GM12873 (cell line): ENCODE measurements around the gene DEPP1.

Source experiments
- TF ChIP-seq, protein P1 (sequence below): IDR thresholded peaks from 2 replicates; pipeline ENCODE4 v1.5.1; 2012; ENCODE audit warnings: low read depth, mild to moderate bottlenecking, moderate library complexity, low read length, control low read depth; ENCODE audit not compliant: insufficient read depth; ENCODE audit errors: missing control alignments

DEPP1 gene

DNA sequence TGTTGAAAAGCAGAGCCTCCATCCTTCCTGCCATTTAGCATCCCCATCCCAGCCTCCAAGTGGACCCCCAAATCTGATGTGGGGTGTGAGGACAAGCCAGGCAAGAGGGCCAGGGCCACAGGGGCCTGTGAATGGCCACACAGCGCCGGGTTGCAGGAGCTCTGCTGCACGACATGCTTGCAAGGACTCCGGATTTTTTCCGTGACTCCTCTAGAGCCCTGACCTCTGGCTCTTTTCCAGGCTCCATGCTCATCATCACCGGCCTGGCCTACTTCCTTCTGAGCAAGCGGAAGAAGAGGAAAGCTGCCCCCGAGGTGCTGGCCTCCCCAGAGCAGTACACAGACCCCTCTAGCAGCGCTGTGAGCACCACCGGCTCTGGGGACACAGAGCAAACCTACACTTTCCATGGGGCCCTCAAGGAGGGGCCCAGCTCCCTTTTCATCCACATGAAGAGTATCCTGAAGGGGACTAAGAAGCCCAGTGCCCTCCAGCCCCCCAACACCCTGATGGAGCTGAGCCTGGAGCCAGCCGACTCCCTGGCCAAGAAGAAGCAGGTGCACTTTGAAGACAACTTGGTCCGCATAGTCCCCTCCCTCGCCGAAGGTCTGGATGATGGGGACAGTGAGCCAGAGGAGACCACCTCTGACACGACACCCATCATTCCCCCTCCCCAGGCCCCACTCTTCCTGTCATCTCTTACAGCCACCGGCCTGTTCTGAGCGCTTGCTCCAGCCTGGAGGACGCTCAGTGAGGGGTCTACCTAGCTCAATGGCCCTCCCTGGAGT lies 44.0 kb downstream of the DEPP1 start:
- TF ChIP-seq, protein P1, sequence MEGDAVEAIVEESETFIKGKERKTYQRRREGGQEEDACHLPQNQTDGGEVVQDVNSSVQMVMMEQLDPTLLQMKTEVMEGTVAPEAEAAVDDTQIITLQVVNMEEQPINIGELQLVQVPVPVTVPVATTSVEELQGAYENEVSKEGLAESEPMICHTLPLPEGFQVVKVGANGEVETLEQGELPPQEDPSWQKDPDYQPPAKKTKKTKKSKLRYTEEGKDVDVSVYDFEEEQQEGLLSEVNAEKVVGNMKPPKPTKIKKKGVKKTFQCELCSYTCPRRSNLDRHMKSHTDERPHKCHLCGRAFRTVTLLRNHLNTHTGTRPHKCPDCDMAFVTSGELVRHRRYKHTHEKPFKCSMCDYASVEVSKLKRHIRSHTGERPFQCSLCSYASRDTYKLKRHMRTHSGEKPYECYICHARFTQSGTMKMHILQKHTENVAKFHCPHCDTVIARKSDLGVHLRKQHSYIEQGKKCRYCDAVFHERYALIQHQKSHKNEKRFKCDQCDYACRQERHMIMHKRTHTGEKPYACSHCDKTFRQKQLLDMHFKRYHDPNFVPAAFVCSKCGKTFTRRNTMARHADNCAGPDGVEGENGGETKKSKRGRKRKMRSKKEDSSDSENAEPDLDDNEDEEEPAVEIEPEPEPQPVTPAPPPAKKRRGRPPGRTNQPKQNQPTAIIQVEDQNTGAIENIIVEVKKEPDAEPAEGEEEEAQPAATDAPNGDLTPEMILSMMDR = no peak

DNA sequence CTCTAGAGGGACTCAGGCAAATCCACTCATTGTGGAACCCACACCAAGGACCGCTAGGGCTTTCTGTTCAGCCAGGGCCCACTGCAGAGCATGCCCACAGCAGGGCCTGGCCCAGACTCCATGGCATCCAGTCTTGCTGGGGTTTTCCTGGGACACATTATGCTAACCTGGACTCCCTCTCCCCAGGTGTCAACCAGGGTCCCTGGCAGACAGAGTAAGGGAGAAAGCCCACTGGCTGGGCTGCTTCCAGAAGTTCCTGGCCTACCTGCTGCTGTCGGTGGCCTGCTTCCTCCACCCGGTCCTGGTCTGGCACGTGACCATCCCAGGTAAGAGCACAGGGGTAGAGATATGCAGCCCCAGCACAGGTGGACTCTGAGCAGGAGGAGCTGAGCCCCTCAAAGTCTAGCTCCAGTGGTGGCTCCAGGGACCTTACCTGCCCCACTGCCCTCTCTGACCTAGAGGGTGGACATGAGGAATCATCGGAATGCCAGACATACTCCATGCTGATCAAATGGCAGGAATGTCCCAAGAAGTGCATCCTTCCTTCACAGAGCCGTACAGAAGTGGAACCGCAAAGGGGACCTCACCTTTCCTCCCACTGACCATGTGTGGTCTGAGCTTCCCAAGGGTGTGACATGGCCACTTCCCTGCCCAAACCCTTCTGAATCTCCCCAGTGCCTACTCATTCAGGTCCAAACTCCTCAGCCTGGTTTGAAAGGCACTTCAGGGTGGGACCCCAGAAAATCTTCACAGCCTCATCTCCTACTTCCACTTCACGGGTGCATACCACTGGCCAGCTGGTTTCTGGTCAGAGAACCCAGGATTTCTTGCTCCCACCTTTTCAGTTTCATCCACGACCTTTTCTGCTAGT lies 44.9 kb downstream of the DEPP1 start:
- TF ChIP-seq, protein P1 = no peak

DNA sequence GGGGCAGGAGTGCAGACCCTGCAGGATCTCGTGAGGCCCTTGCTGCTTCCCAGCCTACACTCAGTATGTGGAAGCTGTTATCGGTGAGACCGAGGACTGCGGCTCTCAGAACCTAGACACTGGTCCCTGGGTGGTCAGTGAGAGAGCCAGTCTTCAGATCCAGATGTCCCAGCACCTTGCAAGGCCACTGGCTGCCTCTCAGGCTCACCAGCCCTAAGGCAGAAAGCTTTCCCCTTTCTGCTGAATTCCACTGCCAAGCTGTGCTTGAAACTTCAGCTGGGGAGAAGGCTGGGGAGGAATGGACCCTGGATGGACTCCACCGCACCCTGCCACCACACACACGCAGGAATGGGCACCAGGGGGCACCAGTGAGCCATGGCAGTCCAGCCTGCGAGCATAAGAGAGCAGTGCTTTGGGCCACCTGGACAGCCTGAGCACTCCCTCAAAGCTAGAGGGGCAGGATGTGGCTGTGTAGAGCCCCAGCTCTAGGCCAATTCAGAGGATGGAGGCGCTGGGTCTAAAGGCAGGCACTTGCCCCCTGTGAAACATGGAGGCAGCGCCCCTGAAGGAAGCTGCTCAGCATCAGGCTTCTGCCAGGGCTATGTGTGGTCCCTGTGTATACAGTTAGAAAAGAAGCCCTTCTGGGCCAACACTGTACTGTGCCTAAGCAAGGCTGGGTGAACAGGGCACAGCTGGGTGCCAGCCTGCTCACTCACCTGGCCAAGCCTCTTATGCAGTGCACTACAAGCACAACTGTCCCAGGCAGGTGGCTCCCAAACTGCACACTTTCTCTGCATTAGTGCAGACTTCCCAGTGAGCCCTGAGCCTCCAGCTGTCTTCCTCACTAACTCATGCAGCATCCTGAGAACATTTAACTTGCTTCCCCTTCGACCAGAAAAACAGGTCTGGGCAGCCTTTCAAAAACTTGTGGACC lies 45.8 kb downstream of the DEPP1 start:
- TF ChIP-seq, protein P1 = peak; percentile 99

DNA sequence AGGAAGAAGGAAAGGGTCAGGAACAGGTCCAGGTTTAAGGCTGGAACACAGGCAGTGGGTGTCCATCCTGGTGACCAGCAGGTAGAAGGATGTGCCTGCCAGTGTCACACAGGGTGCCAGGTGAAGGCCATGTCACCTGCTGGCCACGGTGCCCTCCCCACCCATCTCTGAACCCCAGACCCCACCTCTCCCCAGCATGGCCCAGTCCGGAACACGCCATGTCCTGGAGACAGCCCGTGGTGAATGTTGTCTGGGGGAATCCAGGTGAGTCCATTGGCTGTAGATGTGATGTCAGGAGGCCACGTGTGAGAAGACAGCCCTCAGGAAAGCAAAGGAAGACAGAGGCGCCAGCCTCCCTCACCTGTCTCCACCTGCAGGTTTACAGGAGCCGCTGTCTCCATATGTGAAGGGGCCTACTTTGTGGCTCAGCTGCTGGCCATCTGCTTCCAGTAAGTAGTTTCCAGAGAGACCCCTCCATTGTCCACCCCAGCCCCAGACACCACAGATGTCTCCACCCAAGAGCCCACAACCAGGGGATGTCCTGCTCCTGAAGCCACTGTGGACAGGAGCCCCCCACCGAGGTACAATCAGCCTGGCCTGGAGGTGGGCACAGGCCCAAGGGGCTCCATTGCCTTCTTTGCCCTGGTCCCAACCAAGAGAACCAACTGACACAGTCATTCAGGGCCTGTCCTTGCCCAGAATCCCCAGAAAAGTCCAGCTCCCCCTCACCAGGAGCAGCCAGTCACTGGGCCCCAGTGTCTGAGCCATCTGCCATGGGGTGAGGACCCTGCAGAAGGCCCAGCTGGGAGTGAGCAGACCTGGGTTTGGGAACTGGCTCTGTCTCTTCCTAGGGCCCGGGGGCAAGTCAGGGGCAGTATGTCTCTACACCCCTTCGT lies 46.7 kb downstream of the DEPP1 start:
- TF ChIP-seq, protein P1 = no peak

DNA sequence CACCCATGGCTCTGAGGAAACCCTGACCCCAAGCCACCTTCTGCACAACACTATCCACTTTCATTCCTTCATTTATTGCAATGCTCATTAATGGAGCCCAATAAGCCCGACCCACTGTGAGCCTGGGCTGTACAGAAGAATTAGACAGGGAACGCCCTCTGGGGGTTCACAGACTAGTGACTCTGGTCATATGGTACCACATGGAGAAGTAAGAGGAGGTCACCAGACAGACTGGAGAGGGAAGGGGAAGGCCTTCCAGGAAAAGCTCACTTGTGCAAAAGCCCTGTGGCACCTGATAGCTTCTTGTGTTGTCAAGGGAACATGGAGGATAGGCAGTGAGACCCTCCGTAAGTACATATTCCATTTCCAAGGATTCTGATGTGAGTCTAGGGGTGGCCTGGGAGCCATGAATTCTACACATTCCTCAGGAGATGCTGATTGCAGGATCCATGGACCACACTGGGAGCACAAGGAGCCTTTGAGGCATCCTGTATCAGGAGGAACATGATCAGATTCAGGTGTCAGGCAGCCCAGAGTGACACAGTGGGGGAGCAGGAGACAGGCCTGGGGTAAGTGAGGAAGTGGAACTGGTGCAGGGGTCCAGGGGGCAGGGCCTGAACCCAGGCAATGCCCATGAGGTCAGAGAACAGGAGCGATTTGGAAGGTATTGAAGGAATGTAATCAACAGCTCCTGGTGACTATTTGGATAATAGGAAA lies 47.5 kb downstream of the DEPP1 start:
- TF ChIP-seq, protein P1 = no peak

DNA sequence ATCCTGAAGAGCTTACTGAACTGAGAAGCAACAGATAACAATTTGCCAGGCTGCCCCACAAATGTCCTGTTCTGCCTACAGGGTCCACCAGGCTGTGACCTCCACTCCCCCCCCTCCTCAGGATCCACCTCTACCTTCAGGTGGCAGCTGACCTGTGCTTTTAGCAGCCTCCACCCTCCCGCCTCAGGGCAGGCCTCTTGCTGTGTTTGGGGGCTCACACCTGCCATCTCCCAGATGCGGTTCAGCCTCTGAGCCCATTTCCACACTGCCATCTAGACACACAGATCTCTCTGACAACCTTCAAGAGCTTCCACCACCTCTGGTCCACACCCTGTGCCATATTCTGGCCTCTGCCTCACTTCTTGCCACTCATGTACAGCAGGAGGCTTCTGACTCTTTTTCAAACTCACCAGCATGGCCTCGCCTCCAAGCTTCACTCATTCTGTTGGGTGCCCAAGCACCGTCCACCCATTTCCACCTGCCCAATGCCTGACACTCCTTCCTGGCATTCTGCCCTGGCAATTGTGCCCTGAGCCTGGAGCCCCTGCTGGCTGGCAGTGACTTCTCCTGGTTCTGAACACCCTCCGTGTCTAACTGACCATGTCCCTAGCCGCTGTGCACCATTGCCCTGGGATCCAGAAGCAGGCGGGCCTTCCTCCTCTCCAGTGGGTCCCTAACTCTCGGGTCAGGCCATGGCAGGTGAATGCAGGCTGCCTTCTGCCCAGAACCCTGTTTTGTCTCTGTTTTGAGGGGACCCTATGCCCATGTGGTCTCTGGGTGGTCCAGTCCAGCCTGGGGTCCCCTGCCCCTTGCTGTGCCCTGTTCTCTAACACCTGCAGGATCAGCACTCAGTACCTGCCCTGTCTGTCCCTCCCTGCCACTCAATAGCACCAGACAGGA lies 49.0 kb downstream of the DEPP1 start:
- TF ChIP-seq, protein P1 = no peak
